RWPE1 (cell line): ENCODE data around the gene DAGLA.

Source experiments
- CTCF ChIA-PET: fragments of 350-600 bp; sonication (Branson Sonifier 250); formaldehyde crosslinking; extraction: SDS; loops from one replicate; lab custom pipeline; 2021; lab: Yijun Ruan, JAX
- POLR2A ChIA-PET: fragments of 400-600 bp; formaldehyde crosslinking; extraction: SDS; loops from one replicate; lab custom pipeline; 2020; ENCODE audit warnings: antibody characterized with exemption; ENCODE audit not compliant: low non-redundant PET; lab: Yijun Ruan, JAX
- DNase-seq: peaks from one replicate; pipeline ENCODE4 v3.0.0; 2012; ENCODE audit warnings: low spot score
- H3K27ac ChIP-seq: fragments of 450-650 bp; 2 replicates; pipeline ENCODE4 v1.5.1; 2017
- CTCF ChIP-seq: fragments of 450-650 bp; conservative IDR thresholded peaks from 2 replicates; pipeline ENCODE4 v1.5.1; 2017; ENCODE audit warnings: low read depth, mild to moderate bottlenecking

Gene DAGLA, protein sequence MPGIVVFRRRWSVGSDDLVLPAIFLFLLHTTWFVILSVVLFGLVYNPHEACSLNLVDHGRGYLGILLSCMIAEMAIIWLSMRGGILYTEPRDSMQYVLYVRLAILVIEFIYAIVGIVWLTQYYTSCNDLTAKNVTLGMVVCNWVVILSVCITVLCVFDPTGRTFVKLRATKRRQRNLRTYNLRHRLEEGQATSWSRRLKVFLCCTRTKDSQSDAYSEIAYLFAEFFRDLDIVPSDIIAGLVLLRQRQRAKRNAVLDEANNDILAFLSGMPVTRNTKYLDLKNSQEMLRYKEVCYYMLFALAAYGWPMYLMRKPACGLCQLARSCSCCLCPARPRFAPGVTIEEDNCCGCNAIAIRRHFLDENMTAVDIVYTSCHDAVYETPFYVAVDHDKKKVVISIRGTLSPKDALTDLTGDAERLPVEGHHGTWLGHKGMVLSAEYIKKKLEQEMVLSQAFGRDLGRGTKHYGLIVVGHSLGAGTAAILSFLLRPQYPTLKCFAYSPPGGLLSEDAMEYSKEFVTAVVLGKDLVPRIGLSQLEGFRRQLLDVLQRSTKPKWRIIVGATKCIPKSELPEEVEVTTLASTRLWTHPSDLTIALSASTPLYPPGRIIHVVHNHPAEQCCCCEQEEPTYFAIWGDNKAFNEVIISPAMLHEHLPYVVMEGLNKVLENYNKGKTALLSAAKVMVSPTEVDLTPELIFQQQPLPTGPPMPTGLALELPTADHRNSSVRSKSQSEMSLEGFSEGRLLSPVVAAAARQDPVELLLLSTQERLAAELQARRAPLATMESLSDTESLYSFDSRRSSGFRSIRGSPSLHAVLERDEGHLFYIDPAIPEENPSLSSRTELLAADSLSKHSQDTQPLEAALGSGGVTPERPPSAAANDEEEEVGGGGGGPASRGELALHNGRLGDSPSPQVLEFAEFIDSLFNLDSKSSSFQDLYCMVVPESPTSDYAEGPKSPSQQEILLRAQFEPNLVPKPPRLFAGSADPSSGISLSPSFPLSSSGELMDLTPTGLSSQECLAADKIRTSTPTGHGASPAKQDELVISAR

GRCh38 chr11:61679893-61680621 is at the start of gene DAGLA:
DAGLA (plus strand) TSS chr11:61680391; CDS start chr11:61720156, 39,765 bp downstream.
- ChIA-PET POLR2A (no interaction called here), CTCF (interaction anchor here (0.6 to 2.2 kb wide), 5 partner anchors 9 to 53 kb away, joined by 3 to 15 read pairs (median 4); no protein-coding TSS in a partner anchor)
- peak; percentile 82 for DNase-seq
- no peak within 1 kb of the TSS for H3K27ac ChIP-seq
- peak; percentile 93 for TF ChIP-seq CTCF

DNA sequence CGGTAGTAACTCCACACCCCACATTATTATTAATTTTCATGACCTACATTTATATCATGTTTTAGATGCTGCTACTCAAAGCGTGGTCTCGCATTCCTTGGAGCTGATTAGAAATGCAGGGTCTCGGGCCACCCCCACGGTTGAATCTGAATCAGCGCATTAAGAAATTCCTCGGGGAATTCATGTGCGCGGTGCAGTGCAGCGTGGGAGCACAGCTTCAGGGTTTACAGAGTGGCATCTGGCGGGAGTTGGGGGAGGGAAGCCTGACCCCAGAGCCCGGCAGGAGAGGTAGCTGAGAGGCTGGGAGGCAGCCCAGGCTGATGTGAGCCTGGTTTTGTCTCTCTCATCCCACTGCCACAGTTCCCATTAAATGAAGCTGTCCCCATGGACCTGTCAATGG is 48.1 kb upstream of the DAGLA start:
- ChIA-PET CTCF (interaction anchor here (0.6 to 1.3 kb wide), 2 partner anchors 19 to 185 kb away, joined by 3 to 5 read pairs; no protein-coding TSS in a partner anchor), POLR2A (no interaction called here)
- TF ChIP-seq CTCF = no peak
- no peak overlapping the region for H3K27ac ChIP-seq
- no peak for DNase-seq

GRCh38 chr11:61635304-61635703 is 44.9 kb upstream of the DAGLA start:
- CTCF ChIA-PET = interaction anchor here (0.9 to 1.6 kb wide), 2 partner anchors 153 to 189 kb away, joined by 4 to 12 read pairs; no protein-coding TSS in a partner anchor

DNA sequence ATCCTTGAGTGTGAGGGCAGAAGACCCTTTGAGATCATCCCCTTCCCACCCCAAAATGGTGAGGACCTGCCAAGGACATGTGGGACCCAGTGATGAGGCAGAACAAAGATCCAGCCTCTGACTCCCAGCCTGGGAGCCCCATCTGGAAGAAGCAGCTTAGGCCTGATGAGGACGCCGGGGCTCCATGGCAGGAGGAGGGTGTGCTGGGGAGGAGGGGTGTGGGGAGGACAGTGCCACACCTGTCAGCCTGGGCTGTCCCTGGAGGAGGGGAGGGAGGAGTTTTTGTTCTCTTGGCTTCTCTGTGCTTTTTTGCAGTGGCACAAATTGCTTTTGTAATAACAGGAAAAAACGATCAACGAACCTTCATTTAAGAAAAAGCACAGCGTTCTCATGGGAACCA is 44.4 kb upstream of the DAGLA start:
- CTCF ChIA-PET = interaction anchor here (0.6 to 1.6 kb wide), 3 partner anchors 154 to 190 kb away, joined by 3 to 12 read pairs (median 4); no protein-coding TSS in a partner anchor
- no peak for TF ChIP-seq CTCF

More at GRCh38 chr11:61635304-61635703, 44.9 kb upstream of the DAGLA start:
- no peak for DNase-seq
- POLR2A ChIA-PET = no interaction called here
- TF ChIP-seq CTCF = no peak
- no peak overlapping the region for H3K27ac ChIP-seq

DNA sequence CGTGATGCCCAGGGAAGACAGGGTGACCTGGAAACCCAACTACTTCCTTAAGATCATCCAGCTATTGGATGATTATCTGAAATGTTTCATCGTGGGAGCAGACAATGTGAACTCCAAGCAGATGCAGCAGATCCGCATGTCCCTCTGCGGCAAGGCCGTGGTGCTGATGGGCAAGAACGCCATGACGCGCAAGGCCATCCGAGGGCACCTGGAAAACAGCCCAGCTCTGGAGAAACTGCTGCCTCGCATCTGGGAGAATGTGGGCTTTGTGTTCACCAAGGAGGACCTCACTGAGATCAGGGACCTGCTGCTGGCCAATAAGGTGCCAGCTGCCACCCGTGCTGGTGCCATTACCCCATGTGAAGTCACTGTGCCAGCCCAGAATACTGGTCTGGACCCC is 43.5 kb upstream of the DAGLA start:
- CTCF ChIA-PET = interaction anchor here (0.6 to 1.6 kb wide), 4 partner anchors 9 to 191 kb away, joined by 3 to 12 read pairs (median 4); no protein-coding TSS in a partner anchor
- H3K27ac ChIP-seq = no peak overlapping the region
- POLR2A ChIA-PET = no interaction called here

More for the DNA sequence above, 44.4 kb upstream of the DAGLA start:
- no peak overlapping the region for H3K27ac ChIP-seq
- POLR2A ChIA-PET = no interaction called here
- no peak for DNase-seq

More for the DNA sequence above, 43.5 kb upstream of the DAGLA start:
- DNase-seq = no peak
- no peak for TF ChIP-seq CTCF
